ENCODE data around the gene DAP3. TPM values are rescaled to one million over a fixed set of nuclear protein-coding genes. Genes with fewer than 3 reads are reported as not detected.
A peak's percentile ranks its signal among the peaks of the same experiment; 100 is the strongest.
"Not testable (repeated sequence)": the region's sequence is repeated elsewhere in the genome, so short reads cannot be mapped to it uniquely, and the experiment has no call there.

The DAP3 gene
- total and polyA plus RNA-seq, 9 of the 15 experiments (the other 6 are each of a cell fraction or from before 2014, with no cell fraction given) = 155 to 484 (median 298) TPM

- TF ChIP-seq MEIS2 (IDR thresholded peaks at IDR 0.05; ENCODE audit: partially characterized antibody) (peak; percentile 7), CBFA2T2 (conservative IDR thresholded peaks at IDR 0.05) (0 out of 2 replicates have a peak, but pooled peaks have one; percentile 18), TEAD4 (IDR thresholded peaks at IDR 0.05; ENCODE audit: low read length) (0 out of 2 replicates have a peak, but pooled peaks have one; percentile 9), CBX5 (IDR thresholded peaks at IDR 0.05; ENCODE audit: borderline replicate concordance, low read depth) (peak; percentile 64; the same call in 1 of the 2 replicates), NR2C1 (tag; IDR thresholded peaks at IDR 0.05) (0 out of 2 replicates have a peak, but pooled peaks have one; percentile 14), CBX1 (IDR thresholded peaks at IDR 0.05; ENCODE audit: low read depth) (peak; percentile 31; the same call in 1 of the 2 replicates), ADNP (tag; IDR thresholded peaks at IDR 0.05) (0 out of 2 replicates have a peak, but pooled peaks have one; percentile 8), ZNF263 (CRISPR knock-in tag; IDR thresholded peaks at IDR 0.05; ENCODE audit: borderline replicate concordance) (0 out of 2 replicates have a peak, but pooled peaks have one; percentile 31)
- TF ChIP-seq TEAD4 (CRISPR knock-in tag; IDR thresholded peaks at IDR 0.05; ENCODE audit: borderline replicate concordance); NR2C1 (IDR thresholded peaks at IDR 0.05): not testable (repeated sequence)
These were observed 8.7 kb downstream of the DAP3 start (continued) for GRCh38 chr1:155697616-155698015.

GRCh38 chr1:155698382-155699038 lies 9.6 kb downstream of the DAP3 start:
- Histone ChIP-seq H3K79me2 (ENCODE audit: control insufficient read depth, insufficient read depth, low read length) (peaks cover 88% of the 10 kb centered on the region), H3K27ac (ENCODE audit: extremely low read depth, low read depth, low read length) (peak overlapping the region; percentile 90), H3K9me3 (replicated peaks; ENCODE audit: control insufficient read depth, insufficient read depth, low read depth, low read length) (peaks cover 6% of the 10 kb centered on the region), H3K27me3 (ENCODE audit: control insufficient read depth in 2 of 2, insufficient read depth in 2 of 2, low read length in 2 of 2) (no peaks in the 10 kb centered on the region), H3K4me3 (peak overlapping the region; percentile 39), H3K4me1 (replicated peaks in 1 of 2; ENCODE audit: control insufficient read depth in 2 of 2, insufficient read depth in 2 of 2, low read length in 2 of 2) (peaks cover 14 to 21% of the 10 kb centered on the region in 2 experiments; a peak in 4 of 5 replicates), H3K36me3 (ENCODE audit: control insufficient read depth, insufficient read depth, low read length) (peaks cover 36% of the 10 kb centered on the region), H3K9ac (ENCODE audit: insufficient read depth in 1 of 2, low read depth in 2 of 2, low read length in 2 of 2) (peak overlapping the region; percentile 75 to 87; a peak in 3 of 4 replicates), H3K9me1 (ENCODE audit: control insufficient read depth, insufficient read depth, low read length) (no peaks in the 10 kb centered on the region), H2AFZ (ENCODE audit: low read depth, low read length) (no peak overlapping the region; the same call in 1 of the 2 replicates), H4K20me1 (replicated peaks; ENCODE audit: control insufficient read depth, insufficient read depth, low read length) (no peaks in the 10 kb centered on the region), H3K4me2 (ENCODE audit: insufficient read depth, low read length) (peak overlapping the region; percentile 78)
- ATAC-seq (peak; percentile 76), DNase-seq (ENCODE audit: extremely low read depth in 1 of 4, low spot score in 3 of 4) (peak in 1 of 4 experiments; percentile 41), FAIRE-seq (no peak)
- POLR2A ChIA-PET = interaction anchor here (1.0 to 1.5 kb wide), 4 partner anchors 9 to 47 kb away, joined by 3 to 5 read pairs (median 4); partner anchors contain the start of gene YY1AP1
- WGBS (ENCODE audit: insufficient coverage, low coverage, missing lambda C conversion rate) = 10% methylated on average over 13 of the region's 13 CpGs
- in situ Hi-C loops (cut with MboI) = no loop called here
- intact Hi-C loops (cut with micrococcal nuclease) = no loop called here
- CTCF ChIA-PET (ENCODE audit: low intra/inter-chr PET ratio) = interaction anchor here (0.6 kb wide), 1 partner anchor 34 kb away, joined by 3 read pairs; no protein-coding TSS in a partner anchor
- BruUV-seq (replicated peaks) = no TSS peak
- TF ChIP-seq VEZF1 (CRISPR knock-in tag; IDR thresholded peaks at IDR 0.05) = 0 out of 2 replicates have a peak, but pooled peaks have one; percentile 13
- 0 out of 2 replicates have a peak, but pooled peaks have one; percentile 14 for TF ChIP-seq ADNP (tag; IDR thresholded peaks at IDR 0.05)
- 0 out of 4 replicates have a peak, but pooled peaks of 1 of the 2 experiments have one; percentile 23 for TF ChIP-seq MAZ (CRISPR knock-in tag; conservative IDR thresholded peaks at IDR 0.05 in 1 of 2, IDR thresholded peaks at IDR 0.05 in 1 of 2)
- 0 out of 2 replicates have a peak, but pooled peaks have one; percentile 40 for TF ChIP-seq JUND (IDR thresholded peaks at IDR 0.05; ENCODE audit: borderline replicate concordance, low read depth, low read length)
- no peak for TF ChIP-seq JUND (tag; IDR thresholded peaks at IDR 0.05; ENCODE audit: borderline replicate concordance, low read depth, low read length)
- TF ChIP-seq ZNF589 (CRISPR knock-in tag; IDR thresholded peaks at IDR 0.05; ENCODE audit: low read depth) = no peak
- TF ChIP-seq CBFA2T3 (IDR thresholded peaks at IDR 0.05) = no peak
- no peak for TF ChIP-seq RCOR1 (IDR thresholded peaks at IDR 0.05; ENCODE audit: borderline replicate concordance in 1 of 2, low read depth in 2 of 2, low read length in 2 of 2)
- TF ChIP-seq TFAP4 (CRISPR knock-in tag; IDR thresholded peaks at IDR 0.05; ENCODE audit: borderline replicate concordance) = 0 out of 2 replicates have a peak, but pooled peaks have one; percentile 19
